Mucosa of stomach (tissue), 1 donor: Measurements from ENCODE around the gene DYNLT2B.

Source experiments
- H3K27me3 ChIP-seq: one replicate; pipeline ENCODE4 v1.7.0; 2013; ENCODE audit warnings: mild to moderate bottlenecking, low read length; ENCODE audit not compliant: control insufficient read depth, insufficient read depth
- H3K36me3 ChIP-seq: one replicate; pipeline ENCODE4 v1.7.0; 2013; ENCODE audit warnings: low read length; ENCODE audit not compliant: control insufficient read depth, insufficient read depth
- H3K4me1 ChIP-seq: one replicate; pipeline ENCODE4 v1.7.0; 2013; ENCODE audit warnings: mild to moderate bottlenecking, low read length; ENCODE audit not compliant: control insufficient read depth, insufficient read depth
- H3K4me3 ChIP-seq: one replicate; pipeline ENCODE4 v1.7.0; 2013; ENCODE audit warnings: low read length
- H3K9ac ChIP-seq: one replicate; pipeline ENCODE4 v1.7.0; 2013; ENCODE audit warnings: mild to moderate bottlenecking, low read length, moderate library complexity
- H3K9me3 ChIP-seq: one replicate; pipeline ENCODE4 v1.7.0; 2013; ENCODE audit warnings: mild to moderate bottlenecking, low read length, moderate library complexity; ENCODE audit not compliant: control insufficient read depth
- donor health status: Pancreatic carcinoma.

The DYNLT2B gene

DNA sequence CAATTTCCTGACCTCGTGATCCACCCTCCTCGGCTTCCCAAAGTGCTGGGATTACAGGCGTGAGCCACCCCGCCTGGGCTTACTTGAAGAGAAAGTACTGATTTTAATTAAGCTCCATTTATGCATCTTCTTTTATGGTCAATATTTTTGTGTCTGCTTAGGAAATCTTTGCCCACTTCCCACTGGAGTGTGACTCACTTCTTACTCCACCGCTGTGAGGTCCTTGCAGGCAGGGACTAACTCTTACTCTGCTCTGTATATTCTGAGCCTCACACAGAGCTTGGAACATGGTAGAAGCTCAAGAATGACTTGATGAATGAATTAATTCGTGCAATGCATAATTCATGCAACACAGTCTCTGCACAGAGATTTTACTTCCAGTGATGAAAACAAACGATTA is 23.1 kb upstream of the DYNLT2B start:
- Histone ChIP-seq H3K27me3 (no peaks in the 10 kb centered on the region), H3K4me1 (no peaks in the 10 kb centered on the region), H3K9me3 (no peaks in the 10 kb centered on the region), H3K4me3 (no peak overlapping the region), H3K36me3 (no peaks in the 10 kb centered on the region), H3K9ac (no peak overlapping the region)

DNA sequence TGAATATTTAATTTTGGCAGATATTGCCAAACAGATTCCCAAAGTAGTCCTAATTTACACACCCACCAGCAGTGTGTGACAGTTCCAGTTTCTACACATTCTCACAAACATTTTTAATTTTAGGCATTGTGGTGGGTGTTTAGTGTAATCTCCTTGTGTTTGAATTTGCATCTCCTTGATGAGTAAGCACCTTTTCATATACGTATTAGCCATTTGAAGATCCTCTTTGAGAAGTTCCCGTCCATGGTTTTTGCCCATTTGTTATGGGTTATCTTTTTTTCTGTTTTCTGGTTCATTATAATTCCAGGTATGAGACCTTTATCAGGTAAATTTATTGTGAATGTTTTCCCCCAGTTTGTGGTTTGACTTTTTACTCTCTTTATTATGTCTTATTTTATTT is 22.4 kb upstream of the DYNLT2B start:
- H3K4me1 ChIP-seq, result no peaks in the 10 kb centered on the region
- no peak overlapping the region for H3K9ac ChIP-seq
- no peaks in the 10 kb centered on the region for H3K36me3 ChIP-seq
- no peak overlapping the region for H3K4me3 ChIP-seq
- no peaks in the 10 kb centered on the region for H3K27me3 ChIP-seq
- no peaks in the 10 kb centered on the region for H3K9me3 ChIP-seq

DNA sequence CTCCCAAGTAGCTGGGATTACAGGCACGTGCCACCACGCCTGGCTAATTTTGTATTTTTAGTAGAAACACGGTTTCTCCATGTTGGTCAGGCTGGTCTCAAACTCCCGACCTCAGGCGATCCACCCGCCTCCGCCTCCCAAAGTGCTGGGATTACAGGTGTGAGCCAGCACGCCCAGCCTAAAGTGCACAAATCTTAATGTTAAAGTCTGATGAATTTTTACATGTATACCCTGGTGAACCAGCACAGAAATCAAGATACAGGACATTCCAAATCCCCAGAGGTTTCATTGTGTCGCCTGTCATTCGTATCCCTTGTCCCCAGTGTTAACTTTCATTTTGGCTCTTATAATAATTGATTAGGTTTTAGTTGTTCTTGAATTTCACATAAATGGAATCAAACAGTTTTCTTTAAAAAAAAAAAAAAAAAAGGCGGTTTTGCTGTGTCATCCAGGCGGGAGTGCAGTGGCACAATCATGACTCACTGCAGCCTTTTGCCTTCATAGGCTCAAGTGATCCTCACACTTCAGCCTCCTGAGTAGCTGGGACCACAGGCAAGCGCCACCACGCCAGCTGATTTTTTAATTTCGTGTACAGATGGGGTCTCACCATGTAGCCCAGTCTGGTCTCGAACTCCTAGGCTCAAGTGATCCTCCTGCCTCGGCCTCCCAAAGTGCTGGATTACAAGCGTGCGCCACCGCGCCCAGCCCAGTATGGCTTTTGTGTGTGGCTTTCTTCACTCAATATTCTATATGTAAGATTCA is 21.6 kb upstream of the DYNLT2B start:
- H3K9ac ChIP-seq, result no peak overlapping the region
- no peaks in the 10 kb centered on the region for H3K9me3 ChIP-seq
- no peak overlapping the region for H3K4me3 ChIP-seq
- no peaks in the 10 kb centered on the region for H3K36me3 ChIP-seq
- H3K27me3 ChIP-seq, result no peaks in the 10 kb centered on the region
- H3K4me1 ChIP-seq, result no peaks in the 10 kb centered on the region

DNA sequence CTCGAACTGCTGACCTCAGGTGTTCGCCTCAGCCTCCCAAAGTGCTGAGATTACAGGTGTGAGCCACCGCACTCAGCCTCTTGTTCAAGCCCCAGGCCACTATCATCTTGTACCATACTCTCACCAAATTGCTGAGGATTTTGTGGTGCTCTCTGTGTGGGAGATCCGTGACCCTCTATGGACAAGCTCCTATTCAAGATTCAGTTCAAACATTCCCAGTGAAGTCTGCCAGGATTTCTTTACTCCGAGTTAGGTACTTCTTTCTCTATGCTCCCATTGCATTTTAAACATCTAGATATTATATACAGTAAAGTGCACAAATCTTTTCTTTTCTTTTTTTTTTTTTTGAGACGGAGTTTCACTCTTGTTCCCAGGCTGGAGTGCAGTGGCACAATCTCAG is 21.0 kb upstream of the DYNLT2B start:
- no peaks in the 10 kb centered on the region for H3K27me3 ChIP-seq
- no peak overlapping the region for H3K9ac ChIP-seq
- H3K4me1 ChIP-seq, result no peaks in the 10 kb centered on the region
- no peaks in the 10 kb centered on the region for H3K36me3 ChIP-seq
- H3K9me3 ChIP-seq, result no peaks in the 10 kb centered on the region
- no peak overlapping the region for H3K4me3 ChIP-seq

DNA sequence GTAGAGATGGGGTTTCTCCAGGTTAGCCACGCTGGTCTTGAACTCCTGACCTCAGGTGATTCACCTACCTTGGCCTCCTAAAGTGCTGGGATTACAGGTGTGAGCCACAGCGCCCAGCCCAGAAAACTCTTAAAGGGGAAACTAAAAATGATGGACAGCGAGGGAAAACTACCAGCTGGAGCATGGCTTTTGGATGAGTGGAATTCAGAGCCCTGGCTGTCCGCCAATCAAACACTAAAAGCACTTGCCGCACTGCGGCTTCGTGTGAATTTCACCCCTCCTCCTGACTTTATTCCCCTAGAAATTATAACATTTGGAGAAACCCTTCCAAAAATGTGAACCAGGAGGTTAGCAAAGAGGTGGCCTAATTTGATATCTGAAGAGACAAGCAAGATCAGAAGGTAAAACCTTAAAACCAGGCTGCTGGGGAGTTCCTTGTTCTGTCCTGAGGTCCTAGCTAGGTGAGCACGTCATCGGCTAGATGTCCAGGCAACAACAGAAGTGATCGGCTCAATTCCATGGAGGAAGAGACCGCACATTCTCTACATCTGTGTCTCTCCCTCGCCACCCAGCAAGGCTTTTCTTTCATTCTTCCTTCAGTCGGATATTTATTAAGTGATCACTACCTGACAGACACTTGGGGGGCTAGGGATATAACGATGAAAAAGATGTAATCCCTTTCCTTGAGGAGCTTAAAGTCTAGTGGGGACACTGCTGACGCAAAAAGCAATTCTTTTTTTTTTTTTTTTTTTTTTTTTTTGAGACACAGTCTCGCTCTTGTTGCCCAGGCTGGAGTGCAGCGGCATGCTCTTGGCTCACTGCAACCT is 18.5 kb upstream of the DYNLT2B start:
- no peak overlapping the region for H3K9ac ChIP-seq
- H3K27me3 ChIP-seq, result no peaks in the 10 kb centered on the region
- H3K4me3 ChIP-seq, result no peak overlapping the region
- H3K9me3 ChIP-seq, result no peaks in the 10 kb centered on the region
- H3K4me1 ChIP-seq, result no peaks in the 10 kb centered on the region
- H3K36me3 ChIP-seq, result no peaks in the 10 kb centered on the region

DNA sequence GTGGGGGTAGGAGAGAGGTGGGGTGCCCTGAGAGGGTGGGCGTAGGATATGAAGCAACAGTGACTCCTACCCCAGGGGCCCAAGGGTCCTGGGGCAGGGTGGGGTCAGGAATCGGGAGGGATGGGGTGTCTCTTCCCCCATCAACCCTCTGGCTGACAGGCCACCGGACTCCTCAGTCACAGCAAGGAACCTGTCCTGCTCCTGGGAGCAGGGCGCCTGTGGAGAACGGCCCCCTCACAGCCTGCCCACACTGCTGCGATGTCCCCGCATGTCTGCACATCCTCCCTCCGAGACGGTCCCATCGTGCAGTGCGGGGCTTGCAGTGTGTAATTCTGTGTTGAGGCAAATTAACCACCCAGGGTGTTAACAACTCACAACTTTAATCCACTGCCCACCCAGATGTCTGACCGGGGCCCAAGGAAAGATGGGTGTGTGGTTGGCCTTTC is 17.5 kb upstream of the DYNLT2B start:
- H3K9me3 ChIP-seq, result no peaks in the 10 kb centered on the region
- no peaks in the 10 kb centered on the region for H3K4me1 ChIP-seq
- H3K36me3 ChIP-seq, result no peaks in the 10 kb centered on the region
- no peak overlapping the region for H3K9ac ChIP-seq
- H3K27me3 ChIP-seq, result no peaks in the 10 kb centered on the region
- no peak overlapping the region for H3K4me3 ChIP-seq

DNA sequence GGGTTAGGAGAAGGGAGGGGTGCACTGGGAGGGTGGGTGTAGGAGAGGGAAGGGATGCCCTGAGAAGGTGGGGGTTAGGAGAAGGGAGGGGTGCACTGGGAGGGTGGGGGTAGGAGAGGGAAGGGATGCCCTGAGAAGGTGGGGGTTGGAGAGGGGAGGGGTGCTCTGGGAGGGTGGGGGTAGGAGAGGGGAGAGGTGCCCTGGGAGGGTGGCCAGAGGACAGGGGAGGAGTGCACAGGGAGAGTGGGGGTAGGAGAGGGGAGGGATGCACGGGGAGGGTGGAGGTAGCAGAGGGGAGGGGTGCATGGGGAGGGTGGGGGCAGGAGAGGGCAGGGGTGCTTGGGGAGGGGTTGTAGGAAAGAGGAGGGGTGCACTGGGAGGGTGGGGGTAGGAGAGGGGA is 16.9 kb upstream of the DYNLT2B start:
- H3K4me1 ChIP-seq, result no peaks in the 10 kb centered on the region
- no peak overlapping the region for H3K9ac ChIP-seq
- no peaks in the 10 kb centered on the region for H3K9me3 ChIP-seq
- H3K36me3 ChIP-seq, result no peaks in the 10 kb centered on the region
- H3K27me3 ChIP-seq, result no peaks in the 10 kb centered on the region
- H3K4me3 ChIP-seq, result no peak overlapping the region

DNA sequence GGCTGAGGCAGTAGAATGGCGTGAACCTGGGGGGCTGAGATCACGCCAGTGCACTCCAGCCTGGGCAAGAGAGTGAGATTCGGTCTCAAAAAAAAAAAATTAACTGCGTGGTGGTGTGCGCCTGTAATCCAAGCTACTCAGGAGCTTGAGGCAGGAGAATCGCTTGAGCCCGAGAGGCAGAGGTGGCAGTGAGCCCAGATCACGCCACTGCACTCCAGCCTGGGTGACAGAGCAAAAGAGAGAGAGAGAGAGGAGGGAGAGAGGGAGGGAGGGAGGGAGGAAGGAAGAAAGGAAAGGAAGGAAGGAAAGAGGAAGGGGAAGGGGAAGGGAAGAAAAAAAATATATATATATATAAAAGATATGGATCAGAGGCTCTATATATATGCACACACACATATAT is 14.1 kb upstream of the DYNLT2B start:
- no peaks in the 10 kb centered on the region for H3K27me3 ChIP-seq
- H3K4me3 ChIP-seq, result no peak overlapping the region
- H3K4me1 ChIP-seq, result no peaks in the 10 kb centered on the region
- H3K9ac ChIP-seq, result no peak overlapping the region
- H3K9me3 ChIP-seq, result no peaks in the 10 kb centered on the region
- H3K36me3 ChIP-seq, result no peaks in the 10 kb centered on the region

DNA sequence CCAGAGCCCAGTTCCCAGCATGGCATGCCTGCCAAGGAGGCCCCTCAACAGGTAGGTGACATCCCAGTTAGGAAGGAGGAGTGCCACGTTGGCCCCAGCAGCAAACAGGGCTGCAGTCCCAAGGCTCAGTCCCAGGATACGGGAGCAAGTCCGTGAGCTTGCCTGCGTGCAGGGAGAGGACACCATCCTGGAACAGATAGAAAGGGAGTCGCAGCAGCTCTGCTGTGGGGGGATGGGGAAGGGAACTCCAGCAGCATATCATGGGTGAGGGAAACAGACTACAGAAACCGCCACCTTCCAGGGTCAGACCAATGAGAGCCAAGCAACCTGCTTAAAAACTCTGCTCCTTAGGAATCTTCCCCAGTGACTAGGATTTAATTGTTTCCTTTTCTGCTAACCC is 9.4 kb upstream of the DYNLT2B start:
- H3K36me3 ChIP-seq, result no peaks in the 10 kb centered on the region
- H3K9me3 ChIP-seq, result no peaks in the 10 kb centered on the region
- H3K4me3 ChIP-seq, result no peak overlapping the region
- H3K4me1 ChIP-seq, result no peaks in the 10 kb centered on the region
- no peak overlapping the region for H3K9ac ChIP-seq
- no peaks in the 10 kb centered on the region for H3K27me3 ChIP-seq

DNA sequence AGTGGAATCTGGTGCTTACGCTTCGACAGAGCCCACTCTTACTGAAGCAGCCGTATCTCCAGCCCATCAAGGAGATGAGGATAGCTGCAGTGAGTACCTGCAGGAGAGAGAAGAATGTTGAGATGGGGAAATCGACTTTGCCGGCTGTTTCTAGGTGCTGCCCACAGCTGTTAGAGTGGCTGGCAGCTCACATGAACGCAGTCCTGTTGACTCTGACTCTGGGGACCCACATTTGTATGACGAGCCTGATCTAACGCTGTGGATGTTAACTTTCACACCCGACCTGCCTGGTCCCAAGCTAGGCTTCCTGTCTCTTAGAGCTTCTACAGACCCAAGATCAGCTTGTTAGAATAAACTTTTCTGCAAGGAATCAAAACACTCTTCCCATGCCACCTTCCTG is 8.9 kb upstream of the DYNLT2B start:
- Histone ChIP-seq H3K4me3 (no peak overlapping the region), H3K27me3 (no peaks in the 10 kb centered on the region)

DNA sequence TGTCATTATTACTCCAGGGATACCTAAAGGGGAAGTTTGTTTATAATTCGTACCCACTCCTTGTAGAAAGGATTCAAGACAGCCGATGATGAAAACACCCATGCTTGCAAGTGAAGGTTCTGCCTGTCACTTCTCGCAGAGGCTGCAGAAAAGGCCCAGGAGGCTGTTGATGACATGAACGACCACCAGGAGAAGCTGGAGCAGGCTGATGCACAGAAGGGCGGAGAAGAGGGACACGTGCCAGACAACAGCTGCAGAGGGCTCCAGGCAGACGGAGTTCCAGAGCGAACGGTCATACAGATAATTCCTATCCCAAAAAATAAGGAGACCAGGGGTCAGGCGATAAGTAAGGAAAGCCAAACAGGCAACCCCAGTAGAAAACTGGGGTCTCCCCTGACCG is 5.7 kb upstream of the DYNLT2B start:
- no peak overlapping the region for H3K9ac ChIP-seq
- H3K36me3 ChIP-seq, result no peaks in the 10 kb centered on the region
- no peaks in the 10 kb centered on the region for H3K4me1 ChIP-seq
- no peak overlapping the region for H3K4me3 ChIP-seq
- H3K9me3 ChIP-seq, result no peaks in the 10 kb centered on the region
- H3K27me3 ChIP-seq, result no peaks in the 10 kb centered on the region

More for the DNA sequence above, 8.9 kb upstream of the DYNLT2B start:
- H3K36me3 ChIP-seq, result no peaks in the 10 kb centered on the region
- H3K9ac ChIP-seq, result no peak overlapping the region
- no peaks in the 10 kb centered on the region for H3K9me3 ChIP-seq
- no peaks in the 10 kb centered on the region for H3K4me1 ChIP-seq

DNA sequence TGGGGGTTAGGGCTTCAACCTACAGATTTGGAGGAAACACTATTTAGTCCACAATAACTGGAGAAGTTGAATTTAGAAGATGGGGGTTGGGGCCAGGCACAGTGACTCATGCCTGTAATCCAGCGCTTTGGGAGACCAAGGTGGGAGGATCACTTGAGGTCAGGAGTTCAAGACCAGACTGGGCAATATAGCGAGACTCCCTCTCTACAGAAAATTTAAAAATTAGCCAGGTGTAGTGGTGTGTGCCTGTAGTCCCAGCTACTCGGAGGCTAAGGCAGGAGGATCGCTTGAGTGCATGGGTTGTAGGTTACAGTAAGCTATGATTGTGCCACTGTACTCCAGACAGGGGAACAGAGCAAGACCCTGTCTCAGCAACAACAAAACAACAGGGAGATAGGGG is 5.0 kb upstream of the DYNLT2B start:
- Histone ChIP-seq H3K27me3 (no peaks in the 10 kb centered on the region), H3K36me3 (no peaks in the 10 kb centered on the region), H3K4me1 (no peaks in the 10 kb centered on the region), H3K9me3 (no peaks in the 10 kb centered on the region), H3K4me3 (no peak overlapping the region), H3K9ac (no peak overlapping the region)
